ENCODE measurements around the gene SLC6A14. TPM values are rescaled to one million over a fixed set of nuclear protein-coding genes. Genes with fewer than 3 reads are reported as not detected.

SLC6A14 gene
- total RNA-seq, 4 donors from 2014 or later = 0.48 to 0.55 TPM; not detected in 2

- Histone ChIP-seq H3K27me3 (no peaks in the 10 kb centered on the region), H3K9me3 (no peaks in the 10 kb centered on the region), H3K36me3 (no peaks in the 10 kb centered on the region), H3K27ac (no peak overlapping the region), H3K4me3 (no peak overlapping the region), H3K4me1 (no peaks in the 10 kb centered on the region)
- intact Hi-C loops (cut with DNase I; ENCODE audit: low total_unique reads) (no loop called here), in situ Hi-C loops (cut with MboI; ENCODE audit: low pct_ligation_motif_present in 1 of 4, low pct_unique_long_range_greater_than_20kb in 1 of 4, low sequenced_read_pairs in 3 of 4) (no loop called here)
- TF ChIP-seq POLR2A (IDR thresholded peaks at IDR 0.05) (no peak), EP300 (IDR thresholded peaks at IDR 0.05; ENCODE audit: low read depth) (no peak), POLR2AphosphoS5 (IDR thresholded peaks at IDR 0.05) (no peak), CTCF (IDR thresholded peaks at IDR 0.05) (peak in 1 of 5 experiments; percentile 15)
- no peak for DNase-seq
Observed at GRCh38 chrX:116490104-116490503, 53.7 kb downstream of the SLC6A14 start.

- no peaks in the 10 kb centered on the region for H3K4me1 ChIP-seq
- H3K4me3 ChIP-seq = no peak overlapping the region
- in situ Hi-C loops (cut with MboI; ENCODE audit: low pct_ligation_motif_present in 1 of 4, low pct_unique_long_range_greater_than_20kb in 1 of 4, low sequenced_read_pairs in 3 of 4) (no loop called here), intact Hi-C loops (cut with DNase I; ENCODE audit: low total_unique reads) (no loop called here)
- no peaks in the 10 kb centered on the region for H3K9me3 ChIP-seq
- TF ChIP-seq CTCF (IDR thresholded peaks at IDR 0.05) = no peak
- no peak for TF ChIP-seq EP300 (IDR thresholded peaks at IDR 0.05; ENCODE audit: low read depth)
- TF ChIP-seq POLR2AphosphoS5 (IDR thresholded peaks at IDR 0.05) = no peak
- TF ChIP-seq POLR2A (IDR thresholded peaks at IDR 0.05) = no peak
- no peak for DNase-seq
- no peaks in the 10 kb centered on the region for H3K36me3 ChIP-seq
- H3K27me3 ChIP-seq = no peaks in the 10 kb centered on the region
- H3K27ac ChIP-seq = no peak overlapping the region
- WGBS, 2 donors (ENCODE audit: low coverage in 1 of 2) = 81 to 86% methylated on average over 2 of the region's 2 CpGs
Observed at GRCh38 chrX:116493271-116493670, 56.9 kb downstream of the SLC6A14 start.

- no peak for DNase-seq
- in situ Hi-C loops (cut with MboI; ENCODE audit: low pct_ligation_motif_present in 1 of 4, low pct_unique_long_range_greater_than_20kb in 1 of 4, low sequenced_read_pairs in 3 of 4) = no loop called here
- TF ChIP-seq CTCF (IDR thresholded peaks at IDR 0.05) = no peak
- no peak for TF ChIP-seq EP300 (IDR thresholded peaks at IDR 0.05; ENCODE audit: low read depth)
- no peak for TF ChIP-seq POLR2A (IDR thresholded peaks at IDR 0.05)
- no peak for TF ChIP-seq POLR2AphosphoS5 (IDR thresholded peaks at IDR 0.05)
- Histone ChIP-seq H3K4me1 (no peaks in the 10 kb centered on the region), H3K4me3 (no peak overlapping the region), H3K36me3 (no peaks in the 10 kb centered on the region), H3K27me3 (no peaks in the 10 kb centered on the region), H3K9me3 (no peaks in the 10 kb centered on the region), H3K27ac (no peak overlapping the region)
- intact Hi-C loops (cut with DNase I; ENCODE audit: low total_unique reads) = no loop called here
Observed at GRCh38 chrX:116499780-116500179, 63.4 kb downstream of the SLC6A14 start.

Small RNA genes lying within 50 kb of the gene (small RNA-seq; reads per million reads assigned to genes)
- 0 reads per million in 4 donors for gene RNU6-154P

Other genes starting within 250 kb of the SLC6A14 start
- gene CT83, start 26.4 kb downstream of the SLC6A14 start, total RNA-seq = not detected

Measured in transverse colon (tissue), 4 donors.